HepG2 (cell line): Measurements from ENCODE around the gene CORO7. TPM values are rescaled to one million over a fixed set of nuclear protein-coding genes. Genes with fewer than 3 reads are reported as not detected.
A peak's percentile ranks its signal among the peaks of the same experiment; 100 is the strongest.

Experiments
- BORCS8-MEF2B ChIP-seq: sonication (generic); formaldehyde crosslinking; IDR thresholded peaks from 2 replicates; pipeline ENCODE4 v1.8.0; 2022; ENCODE audit warnings: mild to moderate bottlenecking, missing genetic modification reagents
- HBP1 ChIP-seq: IDR thresholded peaks from 2 replicates; pipeline ENCODE4 v1.6.1; 2016; ENCODE audit warnings: low read depth, control low read depth
- HOXA7 ChIP-seq: sonication (generic); formaldehyde crosslinking; IDR thresholded peaks from 2 replicates; pipeline ENCODE4 v1.8.1; 2022; ENCODE audit warnings: mild to moderate bottlenecking, missing genetic modification reagents, moderate library complexity
- IRF2 ChIP-seq: IDR thresholded peaks from 2 replicates; pipeline ENCODE4 v1.6.1; 2018; ENCODE audit warnings: missing genetic modification reagents, missing compliant biosample characterization
- MBNL3 ChIP-seq: fragments of 250-450 bp; sonication (Bioruptor Pico); conservative IDR thresholded peaks from 2 replicates; pipeline ENCODE4 v1.8.0; 2022; ENCODE audit warnings: mild to moderate bottlenecking, inconsistent platforms
- MLLT10 ChIP-seq: sonication (generic); formaldehyde crosslinking; IDR thresholded peaks from 2 replicates; pipeline ENCODE4 v1.4.0; 2020; ENCODE audit warnings: missing genetic modification reagents
- NFKB2 ChIP-seq: sonication (generic); formaldehyde crosslinking; IDR thresholded peaks from 2 replicates; pipeline ENCODE4 v1.4.0; 2020; ENCODE audit warnings: missing genetic modification reagents, borderline replicate concordance
- PATZ1 ChIP-seq: sonication (generic); formaldehyde crosslinking; IDR thresholded peaks from 2 replicates; pipeline ENCODE4 v1.4.0; 2020; ENCODE audit warnings: missing genetic modification reagents
- PRMT3 ChIP-seq: sonication (generic); formaldehyde crosslinking; IDR thresholded peaks from 2 replicates; pipeline ENCODE4 v1.8.1; 2022; ENCODE audit warnings: low read depth, mild to moderate bottlenecking, moderate library complexity, missing genetic modification reagents, borderline replicate concordance
- SKI ChIP-seq: fragments of 450-650 bp; IDR thresholded peaks from one replicate; pipeline ENCODE4 v1.6.1; 2018; ENCODE audit warnings: mild to moderate bottlenecking; ENCODE audit not compliant: partially characterized antibody
- TERF1 ChIP-seq: sonication (generic); formaldehyde crosslinking; IDR thresholded peaks from 2 replicates; pipeline ENCODE4 v1.8.0; 2022; ENCODE audit warnings: mild to moderate bottlenecking, missing genetic modification reagents, moderate library complexity
- TFDP1 ChIP-seq: IDR thresholded peaks from 2 replicates; pipeline ENCODE4 v1.6.1; 2016; ENCODE audit warnings: missing compliant biosample characterization, missing genetic modification reagents, borderline replicate concordance
- ZBTB42 ChIP-seq: sonication (generic); formaldehyde crosslinking; IDR thresholded peaks from 2 replicates; pipeline ENCODE4 v1.5.0; 2020; ENCODE audit warnings: mild to moderate bottlenecking, missing genetic modification reagents
- ZBTB8A ChIP-seq: sonication (generic); formaldehyde crosslinking; IDR thresholded peaks from 2 replicates; pipeline ENCODE4 v1.4.0; 2020; ENCODE audit warnings: mild to moderate bottlenecking, low read depth, missing genetic modification reagents, borderline replicate concordance
- ZGPAT ChIP-seq: IDR thresholded peaks from 2 replicates; pipeline ENCODE4 v1.6.1; 2016; ENCODE audit warnings: mild to moderate bottlenecking
- ZNF430 ChIP-seq: sonication (generic); formaldehyde crosslinking; IDR thresholded peaks from 2 replicates; pipeline ENCODE4 v1.9.0; 2021; ENCODE audit warnings: mild to moderate bottlenecking, missing genetic modification reagents
- ZNF468 ChIP-seq: sonication (generic); formaldehyde crosslinking; IDR thresholded peaks from 2 replicates; pipeline ENCODE4 v1.8.0; 2022; ENCODE audit warnings: mild to moderate bottlenecking, moderate library complexity, missing genetic modification reagents
- ZNF574 ChIP-seq: sonication (generic); formaldehyde crosslinking; IDR thresholded peaks from 2 replicates; pipeline ENCODE4 v1.4.0; 2020; ENCODE audit warnings: missing genetic modification reagents
- ZNF589 ChIP-seq: sonication (generic); formaldehyde crosslinking; conservative IDR thresholded peaks from 2 replicates; pipeline ENCODE4 v1.8.0; 2022; ENCODE audit warnings: mild to moderate bottlenecking, moderate library complexity, missing genetic modification reagents
- polyA plus RNA-seq, 8 experiments: library from polyadenylated mRNA; depleted of rRNA in 3 of 8; stranded (reverse) in 7 of 8; unstranded in 1 of 8; fragments of >200 nt; fragmentation: Illumina TruSeq in 4 of 8; extraction: Trizol in 4 of 8; gene quantifications; 2 replicates each; pipeline versions ENCODE4 v1.2.1 to v1.2.3, GENCODE V29; 2011 to 2016; ENCODE audit warnings: low read depth in 4 of 8, missing spikeins in 1 of 8, mixed read lengths in 1 of 8; ENCODE audit not compliant: insufficient read depth in 1 of 8
- total RNA-seq, 5 experiments: library from RNA; depleted of rRNA; stranded (reverse); fragments of >200 nt; fragmentation: Illumina TruSeq; extraction: Trizol; gene quantifications; 2 replicates each; pipeline ENCODE4 v1.2.3, GENCODE V29; 2016; ENCODE audit warnings: low read depth in 1 of 5

CORO7 gene
- total and polyA plus RNA-seq, 2 of the 13 experiments (the other 11 are each of a cell fraction or from before 2014, with no cell fraction given), result 9.9 to 14.3 TPM

- no peak for TF ChIP-seq TERF1 (CRISPR knock-in tag)
- peak; percentile 67; the same call in 1 of the 2 replicates for TF ChIP-seq HBP1 (CRISPR knock-in tag)
- no peak for TF ChIP-seq TFDP1 (CRISPR knock-in tag)
- TF ChIP-seq PATZ1 (CRISPR knock-in tag), result peak; percentile 40; the same call in 1 of the 2 replicates
- no peak for TF ChIP-seq HOXA7 (CRISPR knock-in tag)
- TF ChIP-seq ZGPAT (CRISPR knock-in tag), result no peak
- TF ChIP-seq MLLT10 (CRISPR knock-in tag), result no peak
- no peak for TF ChIP-seq MBNL3 (CRISPR knock-in tag)
- TF ChIP-seq SKI, result no peak
- 0 out of 2 replicates have a peak, but pooled peaks have one; percentile 36 for TF ChIP-seq ZNF468 (CRISPR knock-in tag)
- no peak for TF ChIP-seq PRMT3
- TF ChIP-seq NFKB2 (CRISPR knock-in tag), result 0 out of 2 replicates have a peak, but pooled peaks have one; percentile 52
- no peak for TF ChIP-seq ZNF589 (CRISPR knock-in tag)
- peak; percentile 59; the same call in 1 of the 2 replicates for TF ChIP-seq ZNF574 (CRISPR knock-in tag)
- TF ChIP-seq IRF2 (CRISPR knock-in tag), result no peak; the same call in 1 of the 2 replicates
- no peak for TF ChIP-seq ZBTB42 (CRISPR knock-in tag)
- TF ChIP-seq BORCS8-MEF2B (CRISPR knock-in tag), result no peak; the same call in 1 of the 2 replicates
- TF ChIP-seq ZNF430 (CRISPR knock-in tag), result 0 out of 2 replicates have a peak, but pooled peaks have one; percentile 39
- no peak for TF ChIP-seq ZBTB8A (CRISPR knock-in tag)
Observed at GRCh38 chr16:4371357-4372000, 44.9 kb downstream of the CORO7 start, which contains the start of gene VASN (continued).
